ENCODE results near the gene OR10Z1.

OR10Z1 gene, protein sequence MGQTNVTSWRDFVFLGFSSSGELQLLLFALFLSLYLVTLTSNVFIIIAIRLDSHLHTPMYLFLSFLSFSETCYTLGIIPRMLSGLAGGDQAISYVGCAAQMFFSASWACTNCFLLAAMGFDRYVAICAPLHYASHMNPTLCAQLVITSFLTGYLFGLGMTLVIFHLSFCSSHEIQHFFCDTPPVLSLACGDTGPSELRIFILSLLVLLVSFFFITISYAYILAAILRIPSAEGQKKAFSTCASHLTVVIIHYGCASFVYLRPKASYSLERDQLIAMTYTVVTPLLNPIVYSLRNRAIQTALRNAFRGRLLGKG

DNA sequence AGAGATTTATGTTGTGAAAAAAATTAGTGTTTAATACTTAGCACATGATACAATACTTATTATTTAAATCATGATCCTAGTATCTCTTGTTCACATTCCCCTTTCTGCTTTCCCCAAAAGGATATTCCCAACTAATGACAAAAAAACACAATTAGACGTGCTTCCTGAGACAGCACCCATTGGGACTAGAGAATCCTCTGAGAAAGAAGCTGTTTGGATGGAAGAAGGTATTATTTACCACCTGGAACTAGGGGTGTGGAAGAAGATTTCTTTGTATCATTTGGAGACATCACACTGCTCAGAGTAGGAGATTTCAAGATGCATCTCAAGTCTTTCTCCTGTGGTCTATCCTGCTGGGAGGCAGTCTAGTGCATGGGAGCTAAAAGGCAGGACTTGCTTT lies at the start of gene OR10Z1:
Gene OR10Z1 (plus strand): TSS at position 301 of the 400 bp plus-strand sequence. CDS start 1,171 bp downstream, outside the sequence.
- DNase-seq: no peak

DNA sequence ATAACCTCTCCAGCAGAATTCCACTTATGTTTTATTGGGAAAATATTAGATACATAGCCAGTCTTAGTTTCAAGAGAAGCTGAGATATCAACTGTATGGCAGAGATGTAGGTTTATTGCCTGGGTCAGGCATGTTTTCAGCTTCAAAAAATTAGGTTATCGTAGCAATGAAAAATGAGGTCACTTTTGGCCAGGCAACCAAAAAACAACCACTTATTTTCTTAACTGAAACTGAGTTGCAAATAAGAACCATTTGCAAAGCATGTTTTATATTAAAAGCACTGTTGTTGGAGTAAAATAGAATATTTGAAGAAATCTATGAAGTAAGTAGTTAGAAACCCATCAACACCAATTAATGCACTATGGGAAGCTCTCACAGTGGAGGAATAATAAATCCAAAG lies 45.4 kb upstream of the OR10Z1 start:
- no peak for DNase-seq

DNA sequence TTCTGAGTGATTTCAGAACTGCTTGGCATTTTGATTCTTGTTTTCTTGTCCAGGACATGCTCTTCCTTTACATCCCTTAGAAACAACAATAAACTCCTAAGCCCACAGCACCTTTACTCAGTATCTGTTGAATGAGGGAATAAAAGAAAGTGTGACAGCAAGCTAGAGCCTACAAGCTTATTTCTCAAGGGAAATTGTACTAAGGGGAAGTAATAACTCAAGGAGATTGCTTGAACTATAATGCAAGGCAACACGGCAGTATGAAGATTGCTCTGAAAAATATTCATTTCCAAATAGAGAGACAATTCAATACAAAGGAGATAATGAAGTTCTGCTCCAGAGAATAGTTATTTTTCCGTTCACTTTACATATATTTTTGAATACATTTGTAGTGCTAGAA lies 41.2 kb upstream of the OR10Z1 start:
- DNase-seq: no peak

DNA sequence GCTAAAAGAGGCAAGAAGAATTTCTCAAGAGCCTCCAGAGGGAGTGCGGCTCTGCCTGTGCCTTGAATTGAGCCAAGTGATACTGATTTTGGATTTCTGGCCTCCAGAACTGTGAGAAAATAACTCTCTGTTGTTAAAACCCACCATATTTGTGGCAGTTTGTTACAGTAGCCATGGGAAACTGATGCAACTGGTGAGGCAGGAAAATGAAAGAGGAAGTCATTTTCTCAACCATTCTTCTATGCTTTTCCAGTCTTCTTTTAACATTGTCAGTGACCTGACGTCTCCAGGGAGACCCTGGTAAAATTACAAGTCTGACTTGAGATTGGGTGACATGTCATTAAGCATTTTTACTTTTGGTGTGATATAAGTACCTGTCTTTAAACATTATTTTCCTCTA lies 40.5 kb upstream of the OR10Z1 start:
- no peak for DNase-seq

DNA sequence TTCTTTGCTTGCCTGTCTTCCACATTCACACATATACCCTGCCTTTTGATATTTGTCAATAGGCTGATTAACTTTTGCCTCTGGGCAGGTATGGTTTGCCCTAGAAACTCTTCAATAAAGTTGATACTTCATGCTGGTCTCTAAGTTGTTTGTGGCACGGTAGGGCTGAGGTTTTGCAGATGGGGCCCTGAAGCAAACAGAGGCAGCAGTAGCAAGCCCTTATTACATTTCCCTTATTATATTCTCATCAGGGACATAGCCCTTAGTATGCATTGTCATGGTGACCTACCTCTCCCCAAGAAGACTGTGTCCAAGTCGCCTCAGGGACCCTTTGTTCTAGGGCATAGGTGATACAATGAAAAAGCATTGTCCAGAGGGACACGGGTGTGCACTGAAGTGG lies 34.6 kb upstream of the OR10Z1 start, which contains the start of gene OR6P1:
Gene OR6P1 (minus strand): TSS at position 101 of the 400 bp plus-strand sequence. CDS start 6,976 bp downstream, outside the sequence.
- DNase-seq: no peak

DNA sequence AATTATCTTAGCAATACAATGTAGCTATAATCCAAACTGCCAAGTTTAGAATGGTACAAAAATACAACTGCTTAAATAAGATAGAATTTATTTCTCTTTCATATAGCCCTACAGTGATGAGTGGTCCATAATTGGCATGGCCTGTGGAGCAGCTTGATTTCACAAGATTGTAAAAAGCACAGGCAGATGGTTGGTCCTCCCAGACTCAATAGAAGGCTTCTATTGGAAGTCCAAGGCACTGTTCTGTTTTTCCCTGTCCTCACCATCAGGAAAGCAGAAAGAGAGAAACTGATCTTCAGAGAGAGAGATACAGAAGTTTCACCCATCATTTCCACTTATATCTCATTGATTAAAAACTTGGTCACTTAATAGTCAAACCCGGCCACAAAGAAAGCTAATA lies 32.8 kb upstream of the OR10Z1 start:
- DNase-seq: no peak

DNA sequence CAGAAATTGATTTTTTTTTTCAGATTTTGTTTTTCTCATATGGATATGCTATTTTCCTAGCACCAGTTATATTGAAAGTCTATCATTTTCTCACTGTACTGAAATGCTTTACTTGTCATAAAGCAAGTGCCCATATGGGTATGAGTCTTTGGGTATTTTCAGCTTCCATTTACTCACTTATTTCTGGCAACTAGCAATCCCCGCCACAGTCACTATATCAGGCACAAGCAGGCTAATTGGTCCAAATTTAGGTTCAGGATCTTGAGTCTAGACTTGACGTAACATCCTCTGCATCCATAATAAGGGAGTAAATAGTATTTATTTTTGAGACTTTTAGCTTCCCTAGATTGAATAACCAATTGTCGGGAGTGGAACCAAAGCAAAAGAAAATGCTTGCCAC lies 27.5 kb upstream of the OR10Z1 start:
- no peak for DNase-seq

DNA sequence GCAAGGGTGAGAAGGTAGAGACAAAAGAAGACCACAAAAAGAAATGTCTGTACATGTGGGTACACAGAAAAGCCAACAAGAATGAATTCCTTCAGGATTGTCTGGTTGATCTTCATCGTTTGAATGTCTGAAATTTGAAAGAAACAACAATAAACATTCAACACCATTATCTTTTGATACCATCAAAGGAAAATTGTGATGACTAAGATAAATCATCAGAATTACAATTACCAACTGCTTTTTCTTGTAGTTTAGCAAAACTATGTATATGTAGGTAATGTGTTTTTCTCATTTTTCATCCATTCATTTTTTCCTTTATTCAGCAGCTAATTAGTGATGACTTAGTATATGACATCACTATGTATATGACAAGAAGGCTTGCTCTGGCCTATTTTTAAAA lies 25.3 kb upstream of the OR10Z1 start, which contains the start of gene OR10X1:
Gene OR10X1 (minus strand): TSS at position 167 of the 400 bp plus-strand sequence. CDS start 0 bp downstream, at position 167.
- no peak for DNase-seq

DNA sequence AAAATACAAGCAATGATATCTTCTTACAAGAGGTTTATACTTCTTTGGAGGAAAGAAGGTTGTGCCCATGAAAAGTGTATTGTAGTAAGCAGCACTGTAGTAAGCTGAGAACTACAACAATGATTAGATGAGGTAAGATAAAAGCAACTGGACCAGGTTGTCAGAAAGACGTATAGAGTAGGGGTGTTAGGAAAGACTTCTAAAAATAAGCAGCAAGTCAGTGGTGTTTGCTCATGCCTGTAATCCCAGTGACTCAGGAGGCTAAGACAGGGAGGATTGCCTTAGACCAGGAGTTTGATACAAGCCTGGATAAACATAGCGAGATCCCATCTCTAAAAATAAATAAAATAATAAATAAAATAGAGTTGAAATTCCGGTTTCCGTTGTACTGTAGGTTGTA lies 21.1 kb upstream of the OR10Z1 start:
- DNase-seq: no peak

DNA sequence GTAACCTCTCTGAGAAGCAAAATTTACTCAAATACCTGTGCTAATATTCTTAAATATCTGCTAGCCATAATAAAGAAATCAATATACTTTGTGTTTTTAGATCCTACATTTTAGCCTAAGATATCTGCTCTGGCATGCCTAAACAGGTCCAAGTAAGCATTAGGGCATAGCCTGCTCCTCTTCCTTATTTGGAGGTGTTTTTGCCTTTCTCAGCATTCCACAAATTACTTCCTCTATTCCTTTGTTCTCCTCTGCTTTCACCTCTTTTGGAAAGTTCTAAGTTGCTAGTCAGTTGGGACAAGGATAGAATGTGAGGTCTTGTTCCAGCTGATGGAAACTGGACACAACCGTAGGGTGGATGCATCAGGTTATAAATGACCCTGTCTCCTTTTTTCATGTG lies 18.1 kb upstream of the OR10Z1 start:
- DNase-seq: no peak

DNA sequence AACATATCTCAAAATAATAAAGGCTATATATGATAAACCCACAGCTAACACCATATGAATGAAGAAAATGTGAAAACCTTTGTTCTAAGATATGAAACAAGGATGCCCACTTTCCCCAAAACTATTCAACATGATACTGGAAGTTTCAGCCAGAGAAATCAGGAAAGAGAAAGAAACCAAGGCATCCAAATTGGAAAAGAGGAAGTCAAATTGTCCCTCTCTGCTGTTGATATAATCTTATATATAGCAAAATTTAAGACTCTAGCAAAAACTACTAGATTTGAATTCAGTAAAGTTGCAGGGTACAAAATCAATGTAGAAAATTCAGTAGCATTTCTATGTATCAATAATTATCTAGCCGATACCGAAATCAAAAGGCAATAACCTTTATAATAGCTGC lies 4.3 kb upstream of the OR10Z1 start:
- no peak for DNase-seq

DNA sequence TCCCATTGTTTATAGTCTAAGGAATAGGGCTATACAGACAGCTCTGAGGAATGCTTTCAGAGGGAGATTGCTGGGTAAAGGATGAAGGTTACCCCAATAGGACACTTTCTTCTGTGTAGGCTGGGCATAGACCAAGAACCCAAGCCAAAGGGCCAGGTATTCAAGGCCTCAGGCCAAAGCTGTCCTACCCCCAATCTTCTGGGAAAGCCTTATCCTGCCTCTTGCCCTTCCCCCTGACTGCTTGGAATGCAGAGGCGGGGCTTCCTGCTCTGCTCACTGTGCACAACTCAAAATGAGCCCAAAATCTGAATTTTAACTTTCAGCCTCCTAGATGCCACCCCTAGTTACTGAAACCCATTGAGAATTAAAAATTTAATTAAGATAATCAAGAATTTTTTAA lies 2.2 kb downstream of the OR10Z1 start:
- no peak for DNase-seq

DNA sequence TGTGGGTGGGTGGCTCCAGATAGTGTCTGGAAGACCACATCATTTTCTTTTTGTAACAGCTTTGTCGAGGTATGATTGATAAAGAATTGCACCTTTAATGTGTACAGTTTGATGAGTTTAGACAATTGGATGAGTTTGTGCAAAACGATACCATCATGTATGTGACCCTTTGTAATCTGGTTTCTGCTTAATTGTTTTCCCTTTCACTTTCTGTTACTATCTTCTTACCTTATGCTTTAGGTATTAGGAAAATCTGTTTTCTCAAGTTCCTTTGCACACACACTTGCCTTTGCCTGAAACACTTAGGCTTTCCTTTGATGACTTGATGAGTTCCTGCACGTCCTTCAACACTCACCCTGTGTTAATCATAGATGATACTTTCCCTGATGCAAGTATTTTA lies 6.8 kb downstream of the OR10Z1 start:
- DNase-seq: no peak

DNA sequence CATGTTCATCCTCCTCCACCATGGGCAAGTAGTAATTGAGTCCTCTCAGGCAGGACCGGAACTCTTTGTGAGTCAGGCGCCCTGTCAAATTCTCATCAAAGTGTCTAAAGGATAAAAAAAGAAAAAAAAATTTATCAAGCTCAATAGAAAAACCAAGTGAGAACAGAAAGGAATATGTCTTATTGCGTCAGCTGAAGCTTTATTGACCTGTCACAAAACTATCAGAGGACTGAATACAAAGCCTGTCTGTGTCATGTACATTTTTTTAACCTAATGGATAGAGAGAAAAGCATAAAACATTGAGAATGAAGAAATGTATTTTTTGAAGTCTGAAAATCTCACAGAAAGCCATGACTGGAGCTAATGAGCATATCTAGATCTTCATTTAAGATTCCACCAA lies 8.7 kb downstream of the OR10Z1 start:
- DNase-seq: no peak

DNA sequence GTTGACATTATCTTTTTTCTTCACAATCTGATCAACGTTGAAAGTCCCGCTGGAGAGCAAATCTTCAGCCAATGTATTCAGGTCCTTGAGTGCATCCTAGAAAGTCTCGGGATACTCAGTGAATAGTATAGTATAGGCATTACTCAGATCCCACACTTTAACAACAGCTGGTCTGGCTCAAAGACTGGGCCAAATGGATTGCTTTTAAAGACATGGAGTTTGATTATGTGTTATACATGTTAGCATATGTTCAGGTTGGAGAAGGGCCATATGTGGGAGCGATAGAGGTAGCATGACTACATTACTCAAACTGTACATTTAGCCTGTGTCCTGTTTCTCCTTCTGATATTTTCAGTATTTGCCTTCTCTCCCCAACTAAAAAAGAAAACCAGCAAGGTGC lies 33.1 kb downstream of the OR10Z1 start:
- no peak for DNase-seq

DNA sequence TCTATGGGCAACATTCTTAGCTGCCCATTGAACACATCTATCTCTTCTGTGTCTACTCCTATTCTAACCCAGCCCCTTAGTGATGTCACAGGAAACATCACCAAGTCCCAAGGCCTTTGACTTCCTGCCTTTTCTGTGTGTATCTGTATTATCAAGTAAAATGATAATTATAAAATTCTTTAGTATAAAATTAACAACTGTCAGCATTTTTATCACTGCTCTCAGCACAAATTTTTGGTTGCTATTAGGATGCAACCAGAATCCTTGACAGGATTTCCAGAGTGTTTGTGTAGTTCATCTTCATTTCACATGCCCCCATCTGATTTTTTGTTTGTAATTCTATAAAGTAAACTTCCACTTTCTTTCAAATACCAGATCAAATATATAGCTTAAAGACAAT lies 33.8 kb downstream of the OR10Z1 start:
- DNase-seq: no peak

DNA sequence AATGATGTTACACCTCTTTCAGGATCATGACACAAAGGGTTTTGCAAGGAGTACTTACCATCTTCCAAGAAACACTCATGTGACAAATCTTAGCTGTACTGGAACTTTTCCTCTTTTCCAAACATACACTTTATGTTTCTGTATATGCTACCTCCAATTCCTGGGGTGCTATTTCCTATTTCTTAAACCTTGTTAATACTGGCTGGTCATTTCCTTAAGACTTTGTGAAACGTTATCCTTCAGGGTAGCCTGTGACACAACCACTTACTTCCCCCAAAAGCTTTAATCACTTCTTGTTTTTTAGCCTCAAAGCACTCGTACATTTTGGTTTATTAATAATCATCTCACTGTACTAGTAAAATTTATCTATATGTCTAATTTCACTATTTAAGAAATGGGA lies 39.4 kb downstream of the OR10Z1 start:
- DNase-seq: no peak

DNA sequence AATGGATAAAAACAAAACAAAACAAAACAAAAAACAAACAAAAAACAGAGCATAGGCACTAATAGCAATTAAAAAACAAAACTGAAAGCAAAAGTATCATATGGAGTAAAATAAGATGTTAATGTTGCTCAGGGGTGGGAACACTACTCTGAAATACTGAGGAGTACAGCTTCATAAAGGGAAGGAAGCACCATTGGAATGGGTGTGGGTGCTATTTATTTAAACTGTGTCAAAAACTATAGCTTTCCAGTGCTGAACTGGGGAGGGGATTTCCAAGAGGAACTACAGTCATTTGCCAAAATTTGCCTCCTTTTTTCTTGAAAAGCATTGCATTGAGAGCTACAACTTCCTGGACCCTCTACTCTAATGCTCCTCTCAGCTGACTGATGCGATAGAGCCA lies 41.4 kb downstream of the OR10Z1 start:
- DNase-seq: no peak

DNA sequence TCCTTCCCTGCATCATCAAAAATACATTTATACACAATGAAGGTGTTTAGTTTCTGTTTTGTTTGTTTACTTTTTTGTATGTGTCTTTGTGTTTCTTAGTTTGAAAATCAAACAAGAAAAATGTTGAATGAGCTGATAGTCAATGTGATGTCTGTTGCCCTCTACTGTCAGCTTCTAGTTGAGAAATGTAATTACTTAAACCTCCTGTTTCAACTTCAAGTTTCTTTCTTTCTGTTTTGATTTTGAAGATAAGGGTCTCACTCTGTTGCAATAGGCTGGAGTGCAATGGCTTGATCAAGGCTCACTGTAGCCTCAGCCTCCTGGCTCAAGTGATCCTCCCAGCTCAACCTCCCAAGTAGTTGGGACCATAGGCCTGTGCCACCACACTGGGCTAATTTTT lies 44.0 kb downstream of the OR10Z1 start:
- no peak for DNase-seq

DNA sequence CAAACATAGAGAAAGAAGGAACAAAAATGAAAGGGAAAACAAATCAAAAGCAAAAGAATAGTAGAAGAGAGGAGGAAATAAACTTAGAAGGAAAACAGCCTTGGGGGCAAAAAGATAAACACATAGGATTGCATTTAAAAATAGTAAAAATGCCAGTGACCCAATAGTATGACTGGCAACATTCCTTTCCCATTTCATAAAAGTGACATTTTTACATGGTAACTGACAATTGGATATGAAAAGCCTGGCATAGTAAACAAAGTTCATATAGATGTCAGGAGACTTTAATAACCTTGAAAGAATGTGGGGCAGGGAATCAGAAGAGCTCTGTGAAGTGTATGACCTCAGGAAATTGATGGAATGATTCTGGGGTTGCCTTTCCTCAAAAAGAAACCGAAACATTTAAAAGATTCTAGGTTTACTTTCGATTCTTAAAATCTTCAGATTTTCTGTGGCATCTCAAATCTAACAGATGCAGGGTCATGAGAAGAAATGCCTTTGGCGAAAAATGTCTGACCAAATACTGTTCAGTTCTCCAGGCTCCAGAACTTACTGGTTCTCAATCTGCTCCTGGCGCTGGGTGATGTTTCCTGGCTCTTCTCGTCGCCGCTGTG lies 47.8 kb downstream of the OR10Z1 start:
- no peak for DNase-seq

DNA sequence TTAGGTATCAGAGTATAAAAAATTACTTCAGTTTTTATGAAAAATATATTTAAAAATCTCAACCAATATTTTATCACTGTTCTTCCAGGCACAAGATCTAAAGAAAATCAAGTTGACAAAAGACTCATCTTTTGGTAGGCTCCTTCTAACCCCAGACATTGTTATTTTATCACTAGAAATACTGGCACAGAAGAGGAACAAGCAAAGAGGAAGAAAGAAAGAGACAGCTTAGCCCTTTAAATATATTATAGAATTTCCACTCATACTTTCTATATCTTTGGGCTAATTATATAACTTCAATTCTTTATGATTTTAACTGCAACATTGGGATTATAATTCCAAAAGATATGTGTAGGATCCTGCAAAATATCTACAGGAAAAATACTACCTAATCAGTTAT lies 49.0 kb downstream of the OR10Z1 start:
- DNase-seq: no peak

DNA sequence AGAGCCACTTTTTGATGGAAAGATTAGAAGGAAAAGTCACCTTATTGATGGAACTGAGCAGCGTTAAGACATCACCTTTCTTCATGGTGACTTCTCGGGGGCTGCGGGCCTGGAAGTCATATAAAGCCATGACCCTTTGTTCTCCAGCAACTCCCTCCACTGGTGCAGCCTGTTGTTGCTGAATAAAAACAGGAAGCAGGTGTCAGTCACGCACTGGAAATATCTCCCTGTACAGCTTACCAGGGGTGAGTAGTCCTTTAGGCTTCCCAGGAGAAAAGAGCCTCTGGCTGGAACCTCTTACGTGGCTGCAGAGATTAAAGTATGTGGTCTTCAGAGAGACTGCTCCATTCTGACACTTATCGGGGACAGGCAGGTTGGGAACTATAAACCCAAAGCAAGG lies 49.5 kb downstream of the OR10Z1 start:
- peak; percentile 6 for DNase-seq
